ENCODE measurements around the gene CFI. TPM values are rescaled to one million over a fixed set of nuclear protein-coding genes. Genes with fewer than 3 reads are reported as not detected.

The CFI gene
- total and polyA plus RNA-seq, 2 of the 8 experiments (the other 6 are each of a cell fraction or from before 2014, with no cell fraction given) = not detected

- H2AFZ ChIP-seq (ENCODE audit: low read length) = no peak overlapping the region
- no peak overlapping the region for H4K8ac ChIP-seq (ENCODE audit: extremely low read depth, insufficient read depth, low read length)
- no peak overlapping the region for H3K18ac ChIP-seq (ENCODE audit: extremely low read depth, low read length)
- H3K23me2 ChIP-seq (ENCODE audit: low read depth, low read length) = no peaks in the 10 kb centered on the region
- H3K36me3 ChIP-seq (ENCODE audit: control insufficient read depth in 2 of 4, insufficient read depth in 4 of 4, low read length in 3 of 4) = peaks cover 2 to 30% (median 18%) of the 10 kb centered on the region in 4 experiments; a peak in 6 of 8 replicates
- WGBS, 2 experiments (ENCODE audit: extremely low coverage in 1 of 2, insufficient coverage in 1 of 2, insufficient read length in 1 of 2, insufficient replicate concordance in 2 of 2, low coverage in 1 of 2, low lambda C conversion rate in 2 of 2, missing lambda C conversion rate in 1 of 2) = 77% methylated on average over 1 of the region's 1 CpG; no CpG with 5 or more reads in 1 of the 2 experiments
- H2BK15ac ChIP-seq (ENCODE audit: low read length) = no peak overlapping the region
- H4K5ac ChIP-seq (ENCODE audit: insufficient read length, low read depth, low read length) = no peak overlapping the region
- no peak overlapping the region for H2BK20ac ChIP-seq (ENCODE audit: low read length)
- TF ChIP-seq RNF2 (IDR thresholded peaks at IDR 0.05; ENCODE audit: borderline replicate concordance, low read depth, low read length, missing control alignments, poor library complexity, severe bottlenecking) (no peak), BRCA1 (IDR thresholded peaks at IDR 0.05; ENCODE audit: low read depth, low read length) (no peak), CHD1 (IDR thresholded peaks at IDR 0.05; ENCODE audit: low read depth, low read length) (no peak), SP1 (IDR thresholded peaks at IDR 0.05; ENCODE audit: low read depth, low read length) (no peak), TAF1 (IDR thresholded peaks at IDR 0.05; ENCODE audit: low read depth, low read length) (no peak), YY1 (IDR thresholded peaks at IDR 0.05; ENCODE audit: low read depth, low read length) (no peak), BACH1 (IDR thresholded peaks at IDR 0.05; ENCODE audit: low read length) (no peak), HDAC2 (IDR thresholded peaks at IDR 0.05; ENCODE audit: borderline replicate concordance in 1 of 2, low read depth in 2 of 2, low read length in 2 of 2) (no peak), RAD21 (IDR thresholded peaks at IDR 0.05 in 1 of 2, conservative IDR thresholded peaks at IDR 0.05 in 1 of 2; ENCODE audit: low read depth in 2 of 2, low read length in 2 of 2) (no peak)
- H2BK120ac ChIP-seq (replicated peaks; ENCODE audit: low read depth, low read length) = no peak overlapping the region
- no peak overlapping the region for H3K9ac ChIP-seq (replicated peaks in 1 of 4; ENCODE audit: extremely low read depth in 1 of 4, low read depth in 3 of 4, low read length in 3 of 4)
- H3K14ac ChIP-seq (ENCODE audit: insufficient read length) = no peak overlapping the region
- no peaks in the 10 kb centered on the region for H3K4me1 ChIP-seq (replicated peaks in 1 of 4; ENCODE audit: control insufficient read depth in 3 of 4, insufficient read depth in 4 of 4, low read length in 3 of 4)
- FAIRE-seq (no peak), DNase-seq (ENCODE audit: low read depth in 1 of 2, low spot score in 2 of 2) (no peak)
- H3K23ac ChIP-seq (ENCODE audit: insufficient read length) = no peak overlapping the region
- no peak overlapping the region for H2AK5ac ChIP-seq (ENCODE audit: low read depth, low read length)
- CTCF ChIA-PET (ENCODE audit: partially characterized antibody) = no interaction called here
- no peak overlapping the region for H2BK12ac ChIP-seq (ENCODE audit: low read depth, low read length)
- peaks cover 8 to 43% of the 10 kb centered on the region in 2 experiments for H3K79me2 ChIP-seq (ENCODE audit: control insufficient read depth in 1 of 2, insufficient read depth in 2 of 2, low read length in 2 of 2)
- H3K27me3 ChIP-seq (replicated peaks in 1 of 4; ENCODE audit: control insufficient read depth in 3 of 4, extremely low read depth in 1 of 4, insufficient read depth in 3 of 4, low read length in 3 of 4) = no peaks in the 10 kb centered on the region
- no peak overlapping the region for H4K91ac ChIP-seq (replicated peaks; ENCODE audit: insufficient read length, low read length)
- no peaks in the 10 kb centered on the region for H3K79me1 ChIP-seq (ENCODE audit: low read depth, low read length)
- H2BK5ac ChIP-seq (ENCODE audit: low read depth, low read length) = no peak overlapping the region
- no peak overlapping the region for H3K4ac ChIP-seq (replicated peaks; ENCODE audit: insufficient read length, low read depth, low read length)
- no peak overlapping the region for H3K4me2 ChIP-seq (ENCODE audit: insufficient read depth in 1 of 2, low read depth in 2 of 2, low read length in 2 of 2)
- H3K56ac ChIP-seq (replicated peaks; ENCODE audit: insufficient read length, low read depth, low read length) = no peak overlapping the region
- POLR2A ChIA-PET (ENCODE audit: partially characterized antibody) = no interaction called here
- no peak overlapping the region for H3K4me3 ChIP-seq (ENCODE audit: extremely low read depth in 1 of 4, insufficient read depth in 2 of 4, low read depth in 3 of 4, low read length in 4 of 4)
- no peak overlapping the region for H3K27ac ChIP-seq (ENCODE audit: low read depth, low read length)
- no peaks in the 10 kb centered on the region for H3K9me3 ChIP-seq (ENCODE audit: insufficient read depth in 2 of 2, low read depth in 1 of 2, low read length in 1 of 2)
- no peaks in the 10 kb centered on the region for H4K20me1 ChIP-seq (replicated peaks in 1 of 2; ENCODE audit: control insufficient read depth in 1 of 2, insufficient read depth in 2 of 2, low read length in 2 of 2)
Observed at GRCh38 chr4:109718759-109719158, 83.0 kb downstream of the CFI start.

Data from H1 (cell line).